ENCODE measurements around the gene ACTN1.
A peak's percentile ranks its signal among the peaks of the same experiment; 100 is the strongest.
"Not testable (repeated sequence)": the region's sequence is repeated elsewhere in the genome, so short reads cannot be mapped to it uniquely, and the experiment has no call there.

Gene ACTN1

DNA sequence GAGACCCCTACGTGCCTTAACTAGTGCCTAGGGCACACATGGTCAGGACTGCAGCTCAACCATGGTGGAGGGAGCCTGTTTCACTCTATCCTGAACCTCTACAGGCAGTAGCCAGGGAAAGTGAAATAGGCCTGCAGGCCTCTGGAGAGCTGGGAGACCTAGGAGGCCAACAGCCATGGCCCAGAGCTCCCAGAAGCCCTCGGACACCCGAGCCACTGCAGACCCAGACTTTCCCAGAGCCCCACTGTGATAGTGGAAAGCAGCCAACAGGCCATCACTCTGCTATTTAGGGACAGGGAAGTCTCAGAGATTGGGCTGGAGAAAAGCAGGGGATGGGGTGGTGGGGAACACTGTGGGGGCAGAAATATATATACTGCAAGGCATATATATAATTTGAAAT, 129.7 kb downstream of the ACTN1 start:
- no peak for DNase-seq

- DNase-seq, result no peak
These were observed 130.8 kb downstream of the ACTN1 start for GRCh38 chr14:68848253-68848652.

- DNase-seq, result not testable (repeated sequence)
These were observed 131.5 kb downstream of the ACTN1 start for GRCh38 chr14:68847640-68848039.

DNA sequence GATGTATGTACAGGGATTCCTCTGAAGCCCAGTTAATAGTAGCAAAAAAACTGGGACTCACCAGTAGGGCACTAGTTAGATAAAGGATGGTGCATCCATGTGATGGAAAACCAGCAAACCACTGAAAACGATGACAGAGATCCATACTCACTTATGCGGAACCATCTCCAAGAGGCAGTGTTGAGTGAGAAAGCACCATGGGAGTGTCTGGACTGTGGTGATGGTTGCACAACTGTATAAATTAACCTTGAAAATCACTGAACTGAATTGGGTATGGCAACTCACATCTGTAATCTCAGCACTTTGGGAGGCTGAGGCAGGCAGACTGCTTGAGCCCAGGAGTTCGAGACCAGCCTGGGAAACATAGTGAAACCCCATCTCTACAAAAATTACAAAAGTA, 132.6 kb downstream of the ACTN1 start:
- no peak for DNase-seq

DNA sequence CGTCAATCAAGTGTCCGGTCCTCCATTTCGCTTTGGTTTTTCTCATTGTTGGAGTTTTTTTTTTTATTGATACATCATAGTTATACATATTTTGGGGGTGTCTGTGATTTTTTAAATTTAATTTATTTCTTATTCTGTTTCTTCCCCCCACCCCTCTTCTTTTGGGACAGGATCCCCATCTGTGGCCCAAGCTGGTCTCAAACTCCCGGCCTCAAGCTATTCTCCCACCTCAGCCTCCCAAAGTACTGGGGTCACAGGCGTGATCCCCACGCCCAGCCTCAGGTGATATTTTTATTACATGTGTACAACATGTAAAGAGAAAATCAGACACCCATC, 134.9 kb downstream of the ACTN1 start:
- no peak for DNase-seq

DNA sequence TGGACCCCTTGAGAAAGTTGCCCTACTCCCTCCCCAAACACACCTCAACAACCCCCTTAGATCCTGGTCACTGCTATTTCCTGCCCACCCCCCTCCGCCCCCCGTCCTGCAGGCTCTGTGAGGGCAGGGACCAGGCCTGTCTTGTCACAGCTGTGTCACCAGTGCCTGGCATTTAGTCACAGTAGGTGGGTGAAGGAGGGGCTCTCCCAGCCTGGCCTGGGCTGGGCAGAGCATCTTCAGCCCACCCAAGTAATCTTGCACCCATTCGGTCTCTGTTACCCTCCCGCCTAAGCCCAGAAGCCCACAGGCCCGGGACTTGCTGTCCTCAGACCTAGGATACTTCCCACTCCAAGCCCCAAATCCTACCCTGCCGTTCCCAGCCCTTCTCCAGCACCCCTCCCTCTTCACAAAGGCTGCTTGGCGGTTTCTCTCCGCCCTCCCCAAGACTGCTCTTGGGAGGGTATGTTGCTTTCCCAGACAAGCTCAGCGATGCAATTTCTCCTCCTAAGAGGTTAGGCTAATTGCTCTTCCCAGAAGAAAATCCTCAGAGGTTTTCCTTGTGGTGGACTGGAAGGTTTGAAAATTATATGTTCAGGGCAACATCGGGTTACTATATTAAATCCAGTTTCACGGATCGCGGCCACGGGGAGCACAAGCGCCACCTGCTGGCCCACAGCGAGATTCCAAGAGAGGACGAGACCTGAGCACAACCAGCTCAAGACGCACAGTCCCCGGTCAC, 135.5 kb downstream of the ACTN1 start:
- DNase-seq, result peak; percentile 77

DNA sequence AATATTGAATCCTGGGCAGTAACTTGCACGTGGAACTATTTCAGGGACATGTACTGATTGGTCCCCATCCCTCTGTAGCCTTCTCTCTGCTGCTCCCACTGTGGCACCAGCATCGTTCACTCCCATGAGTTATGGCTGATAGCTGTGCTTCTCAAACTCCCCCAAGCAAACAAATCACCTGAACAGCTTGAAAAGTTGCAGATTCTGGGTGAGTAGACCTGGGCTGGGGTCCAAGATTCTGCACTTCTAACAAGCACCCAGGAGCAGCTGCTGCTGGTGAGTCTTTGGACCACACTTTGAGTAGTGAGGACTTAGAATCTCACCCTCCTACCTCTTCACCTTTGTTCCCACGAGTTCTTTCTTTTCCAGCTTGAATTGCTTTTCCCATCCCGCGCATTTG, 136.8 kb downstream of the ACTN1 start:
- DNase-seq, result no peak

GRCh38 chr14:68841016-68841809, 137.9 kb downstream of the ACTN1 start:
- DNase-seq, result peak; percentile 32

DNA sequence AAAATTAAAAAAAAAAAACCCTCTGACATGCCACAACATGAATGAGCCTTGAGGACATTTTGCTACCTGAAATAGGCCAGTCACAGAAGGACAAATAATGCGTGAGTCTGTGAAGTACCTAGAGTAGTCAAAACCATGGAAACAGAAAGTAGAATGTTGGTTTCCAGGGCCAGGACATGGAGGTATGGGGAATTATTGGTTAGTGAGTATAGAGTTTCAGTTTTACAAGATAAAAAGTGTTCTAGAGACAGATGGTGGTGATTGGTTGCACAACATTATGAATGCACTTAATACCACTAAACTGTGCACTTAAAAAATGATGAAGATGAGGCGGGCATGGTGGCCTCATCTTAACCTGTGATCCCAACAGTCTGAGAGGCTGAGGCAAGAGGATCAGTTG, 138.6 kb downstream of the ACTN1 start:
- no peak for DNase-seq

DNA sequence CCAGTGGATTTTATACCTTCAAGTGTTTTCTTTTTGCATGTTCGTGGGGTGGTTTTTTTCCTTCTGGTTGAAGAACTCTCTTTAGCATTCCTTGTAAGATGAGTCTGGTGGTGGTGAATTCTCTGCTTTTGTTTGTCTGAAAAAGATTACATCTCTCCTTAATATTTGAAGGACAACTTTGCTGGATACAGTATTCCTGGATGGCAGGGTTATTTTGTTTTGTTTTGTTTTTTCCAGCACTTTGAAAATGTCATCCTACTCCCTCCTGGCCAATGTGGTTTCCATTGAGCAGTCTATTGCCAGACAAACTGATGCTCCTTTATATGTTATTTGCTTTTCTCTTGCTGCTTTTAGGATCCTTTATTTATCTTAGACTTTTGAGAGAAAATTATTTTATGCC, 143.0 kb downstream of the ACTN1 start:
- no peak for DNase-seq

DNA sequence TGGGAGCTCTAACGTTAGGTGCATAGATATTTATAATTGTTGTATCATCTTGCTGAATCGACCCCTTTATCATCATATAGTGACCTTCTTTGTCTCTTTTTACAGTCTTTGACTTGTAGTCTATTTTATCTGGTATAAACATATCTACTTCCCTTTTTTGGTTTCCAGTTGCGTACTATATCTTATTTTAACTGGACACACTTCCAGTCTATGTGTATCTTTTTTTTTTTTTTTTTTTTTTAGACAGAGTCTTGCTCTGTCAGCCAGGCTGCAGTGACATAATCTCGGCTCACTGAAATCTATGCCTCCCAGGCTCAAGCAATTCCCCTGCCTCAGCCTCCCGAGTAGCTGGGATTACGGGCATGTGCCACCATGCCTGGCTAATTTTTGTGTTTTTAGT, 144.3 kb downstream of the ACTN1 start:
- DNase-seq, result no peak

- no peak for DNase-seq
These were observed 150.4 kb downstream of the ACTN1 start for GRCh38 chr14:68828698-68829097.

- no peak for DNase-seq
These were observed 153.4 kb downstream of the ACTN1 start for GRCh38 chr14:68825729-68826128.

DNA sequence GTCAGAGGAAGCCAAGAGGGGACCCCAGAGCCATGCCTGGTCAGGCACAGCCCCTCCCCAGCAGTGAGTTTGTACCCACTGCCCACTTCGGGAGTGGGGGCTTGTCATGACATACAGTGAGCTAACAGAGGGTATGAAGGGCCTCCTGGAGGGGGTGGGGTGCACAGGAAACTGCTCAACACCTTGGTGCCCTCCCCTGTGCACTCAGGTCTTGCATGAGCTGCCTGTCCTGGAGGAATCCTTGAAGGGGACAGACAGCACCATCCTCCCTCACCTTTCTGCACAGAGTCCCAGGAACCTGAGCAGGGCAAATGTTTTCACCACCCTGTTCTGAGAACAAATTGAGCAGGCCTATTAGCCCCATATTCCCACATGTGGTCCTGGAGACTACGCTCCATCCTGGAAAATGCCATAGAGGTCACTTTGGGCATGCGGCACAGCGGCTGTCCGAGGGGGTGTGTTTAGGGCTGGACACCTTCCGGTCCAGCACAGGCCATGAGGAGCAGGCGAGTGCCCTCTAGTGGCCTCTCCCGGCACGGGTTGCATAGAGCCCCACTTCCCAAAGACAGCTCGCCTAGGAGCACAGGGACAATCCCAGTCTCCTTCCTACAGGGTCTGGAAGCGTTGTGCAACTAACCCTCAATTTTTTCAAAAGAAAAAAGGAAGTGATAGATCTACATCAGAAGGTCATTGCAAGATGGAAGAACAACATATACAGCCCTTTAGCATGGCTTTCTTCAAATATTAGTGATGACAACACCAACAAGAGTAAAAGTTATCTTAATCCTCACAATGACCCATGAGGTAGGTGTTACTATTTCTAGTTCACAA, 154.4 kb downstream of the ACTN1 start:
- no peak for DNase-seq

- no peak for DNase-seq
These were observed 154.9 kb downstream of the ACTN1 start for GRCh38 chr14:68824207-68824516.

Data from CD4-positive, alpha-beta T cell treated with Interleukin-10 for 1 hour (primary cell).